IgD-negative memory B cell (primary cell): ENCODE results near the gene CENPP. TPM values are rescaled to one million over a fixed set of nuclear protein-coding genes. Genes with fewer than 3 reads are reported as not detected.

Experiments
- H3K27ac Mint-ChIP-seq, 3 donors: one replicate each; pipeline ENCODE4 v1.8.0; 2020 to 2022; ENCODE audit warnings: mild to moderate bottlenecking in 3 of 3, mixed read lengths in 3 of 3, moderate library complexity in 1 of 3
- H3K27me3 Mint-ChIP-seq: one replicate; pipeline ENCODE4 v1.8.0; 2021; ENCODE audit warnings: mixed read lengths
- H3K36me3 Mint-ChIP-seq: one replicate; pipeline ENCODE4 v1.8.0; 2020; ENCODE audit warnings: mild to moderate bottlenecking, mixed read lengths
- H3K4me1 Mint-ChIP-seq, 3 donors: one replicate each; pipeline ENCODE4 v1.8.0; 2020 to 2022; ENCODE audit warnings: mixed read lengths in 3 of 3, mild to moderate bottlenecking in 1 of 3
- H3K4me3 Mint-ChIP-seq, 4 donors: one replicate each; pipeline ENCODE4 v1.8.0; 2020 to 2022; ENCODE audit warnings: mild to moderate bottlenecking in 4 of 4, mixed read lengths in 4 of 4, moderate library complexity in 3 of 4
- H3K9me3 Mint-ChIP-seq, 3 donors: one replicate each; pipeline ENCODE4 v1.8.0; 2020 to 2021; ENCODE audit warnings: mixed read lengths in 3 of 3, mild to moderate bottlenecking in 1 of 3
- polyA plus RNA-seq: library from polyadenylated mRNA; unstranded; fragments of 300-500 nt; fragmentation: Illumina TruSeq; gene quantifications from one replicate; pipeline ENCODE4 v1.2.3, GENCODE V29; 2021

The CENPP gene
- polyA plus RNA-seq, 1 donor from 2014 or later, result 1.9 TPM

DNA sequence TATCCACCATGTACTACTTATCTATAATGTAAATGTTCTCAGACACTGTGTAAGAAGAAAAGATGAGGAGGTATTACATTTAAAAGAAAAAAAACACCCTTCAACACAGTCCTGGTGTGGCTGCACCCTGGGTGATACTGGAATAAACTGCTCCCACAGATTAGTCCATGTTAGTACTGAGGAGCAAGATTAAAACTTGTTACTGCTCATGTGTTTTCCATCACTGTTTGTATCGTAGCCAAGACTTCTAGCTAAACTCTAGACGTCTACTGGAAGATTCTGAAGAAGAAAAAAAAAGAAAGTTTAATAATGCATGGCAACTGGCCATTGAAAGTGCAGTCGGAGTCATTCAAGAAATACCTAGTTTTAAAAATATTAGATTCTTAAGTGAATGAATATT, 156.6 kb downstream of the CENPP start, which contains the start of gene ASPN:
Gene ASPN (minus strand): TSS at position 178 of the 400 bp plus-strand sequence.
- H3K4me3 Mint-ChIP-seq, result no peak within 1 kb of the TSS
- H3K27me3 Mint-ChIP-seq, result no peaks in the 10 kb centered on the region
- no peaks in the 10 kb centered on the region for H3K9me3 Mint-ChIP-seq
- no peak within 1 kb of the TSS for H3K27ac Mint-ChIP-seq
- no peaks in the 10 kb centered on the region for H3K36me3 Mint-ChIP-seq
- peaks cover 0 to 3% (median 0%) of the 10 kb centered on the region in 3 donors for H3K4me1 Mint-ChIP-seq

DNA sequence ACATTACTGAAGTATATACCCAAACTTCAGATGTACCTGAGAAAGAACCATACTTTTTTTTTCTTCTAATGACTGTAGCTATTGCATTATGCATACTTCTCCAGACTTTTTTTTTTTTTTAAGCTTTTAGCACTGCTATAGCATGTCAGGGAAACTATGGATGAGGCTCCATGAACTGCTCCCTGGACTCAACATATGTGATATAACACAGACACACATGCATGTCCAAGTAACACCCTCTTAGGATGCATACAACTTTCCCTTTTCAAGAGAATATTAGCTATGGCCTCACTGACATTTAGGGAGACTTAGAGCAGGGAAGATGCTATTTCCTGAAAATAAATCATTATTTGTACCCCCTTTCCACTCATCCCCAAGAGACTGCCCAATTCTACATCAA, 157.1 kb downstream of the CENPP start:
- Mint-ChIP-seq H3K4me3 (no peak overlapping the region), H3K36me3 (no peaks in the 10 kb centered on the region)

DNA sequence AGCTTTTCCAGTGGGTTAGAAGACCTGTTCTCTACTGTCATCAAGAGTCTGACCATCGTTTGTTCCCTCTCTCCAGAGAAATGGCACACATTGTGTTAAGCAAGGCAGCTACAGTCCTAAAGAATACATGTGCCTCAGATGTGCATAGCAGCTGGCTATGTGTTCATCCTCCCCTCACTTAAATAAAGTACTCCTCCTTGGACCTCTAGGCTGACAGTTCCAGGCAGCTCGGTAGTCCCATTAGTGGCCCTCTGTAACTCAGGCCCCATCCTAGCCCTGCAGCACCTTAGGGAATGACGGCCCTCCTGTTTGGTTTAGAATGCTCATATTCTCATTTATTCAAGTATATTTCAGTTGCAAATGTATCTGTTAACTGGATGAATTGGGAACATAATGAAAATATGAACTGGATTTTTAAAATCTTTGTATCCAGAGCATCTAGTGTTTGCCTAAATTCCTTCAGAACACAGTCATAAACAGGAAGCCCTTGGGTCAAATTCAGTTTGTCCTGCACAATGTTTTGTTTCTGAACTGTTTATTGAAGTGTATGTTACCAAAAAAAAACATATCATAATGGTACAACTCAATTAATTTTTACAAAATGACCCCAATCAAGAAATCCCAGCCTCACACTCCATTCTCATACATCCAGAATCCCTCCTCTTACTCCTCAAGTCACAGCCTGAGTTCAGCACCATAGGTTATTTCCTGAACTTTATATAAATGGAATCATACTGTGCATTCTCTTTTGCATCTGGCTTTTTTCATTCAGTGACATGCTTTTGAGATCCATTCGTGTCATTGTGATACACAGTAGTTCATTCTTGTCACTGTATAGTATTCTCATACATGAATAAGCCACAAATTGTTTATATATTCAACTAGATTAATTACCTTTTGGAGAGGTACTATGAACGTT, 158.1 kb downstream of the CENPP start:
- Mint-ChIP-seq H3K27ac (no peak overlapping the region), H3K4me1 (peaks cover 0 to 3% (median 0%) of the 10 kb centered on the region in 3 donors), H3K36me3 (no peaks in the 10 kb centered on the region), H3K4me3 (no peak overlapping the region), H3K9me3 (no peaks in the 10 kb centered on the region), H3K27me3 (no peaks in the 10 kb centered on the region)

More for the DNA sequence above, 157.1 kb downstream of the CENPP start:
- Mint-ChIP-seq H3K9me3 (no peaks in the 10 kb centered on the region), H3K4me1 (peaks cover 0 to 3% (median 0%) of the 10 kb centered on the region in 3 donors), H3K27me3 (no peaks in the 10 kb centered on the region), H3K27ac (no peak overlapping the region)

DNA sequence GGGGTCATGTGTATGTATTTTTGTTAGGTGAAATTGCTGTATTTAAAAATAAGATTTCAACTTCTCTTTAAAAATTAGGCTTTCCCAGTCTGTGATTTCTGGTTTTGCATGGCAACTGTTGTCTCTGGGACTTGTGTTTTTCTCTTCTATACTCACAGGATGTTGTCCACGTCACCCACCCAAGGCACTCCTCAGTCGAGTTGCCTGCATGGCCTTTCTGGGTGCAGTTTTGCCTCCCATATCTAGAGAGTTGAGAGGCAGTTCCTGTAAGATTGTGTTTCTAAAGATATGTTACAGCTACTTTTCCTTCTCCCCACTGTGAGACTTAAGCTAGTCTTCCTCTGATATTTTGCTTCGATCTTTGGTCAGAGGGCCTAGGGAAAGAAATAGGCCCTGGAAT, 158.8 kb downstream of the CENPP start:
- no peak overlapping the region for H3K4me3 Mint-ChIP-seq
- no peaks in the 10 kb centered on the region for H3K27me3 Mint-ChIP-seq
- H3K36me3 Mint-ChIP-seq, result no peaks in the 10 kb centered on the region
- H3K27ac Mint-ChIP-seq, result no peak overlapping the region
- H3K4me1 Mint-ChIP-seq, result peaks cover 0 to 3% (median 0%) of the 10 kb centered on the region in 3 donors
- no peaks in the 10 kb centered on the region for H3K9me3 Mint-ChIP-seq

DNA sequence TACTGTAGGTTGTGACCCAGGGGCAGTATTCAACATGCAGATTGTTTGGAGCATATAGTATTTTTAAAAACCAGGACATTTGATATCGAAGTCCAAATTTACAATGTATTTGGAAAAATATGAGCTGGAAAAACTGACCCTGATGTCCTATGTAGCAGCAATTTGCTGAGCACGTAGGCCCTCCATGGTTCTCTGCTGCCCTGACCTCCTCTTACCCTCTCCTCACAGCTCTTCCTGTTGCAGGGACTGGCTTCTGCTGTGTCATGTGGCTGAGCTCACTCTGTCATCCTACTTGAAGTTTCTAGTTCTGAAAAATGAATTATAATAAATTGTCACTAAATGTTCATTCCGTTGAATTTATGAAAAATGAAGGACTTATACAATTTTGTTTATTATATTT, 160.6 kb downstream of the CENPP start:
- no peak overlapping the region for H3K4me3 Mint-ChIP-seq

DNA sequence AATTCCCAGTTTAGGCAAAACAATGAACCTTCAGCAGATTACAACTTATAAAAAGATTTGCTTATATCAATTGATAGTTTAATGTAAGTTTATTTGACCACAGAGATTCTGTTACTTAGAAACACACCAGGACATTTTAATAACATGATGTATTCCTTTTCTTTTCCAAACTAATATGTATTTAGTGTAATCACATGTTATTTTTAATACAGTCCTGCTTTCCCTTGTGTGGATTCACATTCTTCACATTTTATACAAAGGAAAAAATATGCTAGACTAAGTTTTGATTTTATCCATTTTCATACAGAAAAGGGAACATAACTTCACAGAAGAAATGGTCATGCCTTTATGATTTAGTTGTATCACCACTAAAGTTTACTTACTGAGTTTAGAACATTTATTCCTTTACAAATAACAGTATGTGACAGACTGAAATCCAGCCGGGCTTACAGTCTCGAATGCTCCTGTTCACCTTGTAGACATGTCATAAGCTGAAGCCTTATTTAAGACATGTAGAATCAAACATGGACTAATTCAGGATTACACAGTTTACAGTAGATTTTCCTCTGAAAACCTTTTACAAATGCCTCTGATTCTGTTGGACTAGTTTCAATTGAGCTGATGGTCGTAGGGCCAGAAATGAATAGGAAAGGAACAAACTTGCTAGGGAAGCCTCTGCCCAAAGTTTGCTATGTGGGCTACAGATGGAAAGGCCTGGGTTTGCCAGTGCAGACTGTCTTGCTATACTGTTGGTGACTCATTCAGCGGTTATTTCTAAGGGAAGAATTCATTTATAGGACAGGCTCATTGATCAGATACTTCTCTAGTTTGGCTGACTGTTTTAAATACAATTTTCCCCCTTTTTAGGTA, 163.2 kb downstream of the CENPP start:
- no peak overlapping the region for H3K27ac Mint-ChIP-seq
- no peaks in the 10 kb centered on the region for H3K36me3 Mint-ChIP-seq
- H3K4me3 Mint-ChIP-seq, result no peak overlapping the region
- no peaks in the 10 kb centered on the region for H3K9me3 Mint-ChIP-seq
- H3K27me3 Mint-ChIP-seq, result no peaks in the 10 kb centered on the region
- no peaks in the 10 kb centered on the region for H3K4me1 Mint-ChIP-seq

More for the DNA sequence above, 160.6 kb downstream of the CENPP start:
- Mint-ChIP-seq H3K9me3 (no peaks in the 10 kb centered on the region), H3K4me1 (no peaks in the 10 kb centered on the region), H3K27ac (no peak overlapping the region), H3K36me3 (no peaks in the 10 kb centered on the region), H3K27me3 (no peaks in the 10 kb centered on the region)

DNA sequence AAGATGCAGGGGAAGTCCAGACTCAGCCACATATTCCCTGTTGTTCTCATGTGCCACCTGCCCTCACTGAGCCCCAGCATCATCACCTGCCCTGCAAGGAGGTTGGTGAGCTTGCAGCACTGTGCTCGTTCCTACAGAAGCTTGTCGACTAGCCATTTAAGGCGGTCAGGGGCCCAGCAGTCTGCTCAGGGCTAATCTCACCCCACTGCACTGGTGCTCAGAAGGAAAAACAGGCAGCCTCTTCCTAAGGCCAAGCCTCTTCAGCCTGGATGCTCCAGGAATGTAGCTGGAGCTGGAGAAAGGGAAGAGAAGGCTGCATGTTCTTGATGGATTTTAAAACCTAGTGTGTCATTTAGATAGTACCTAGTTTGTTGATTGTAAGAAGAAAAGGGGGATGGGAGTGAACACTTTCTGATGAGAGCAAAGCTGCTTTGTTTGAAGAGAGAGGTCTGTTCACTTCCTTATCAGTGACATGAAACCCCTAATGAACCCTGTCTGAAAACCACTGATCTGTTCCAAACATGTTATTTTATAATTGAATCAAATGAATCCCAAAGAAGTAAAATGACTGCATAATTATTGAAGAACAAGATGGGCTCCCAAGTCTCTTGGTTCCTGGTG, 167.1 kb downstream of the CENPP start:
- Mint-ChIP-seq H3K27ac (no peak overlapping the region), H3K4me1 (no peaks in the 10 kb centered on the region), H3K36me3 (no peaks in the 10 kb centered on the region), H3K4me3 (no peak overlapping the region), H3K27me3 (no peaks in the 10 kb centered on the region), H3K9me3 (no peaks in the 10 kb centered on the region)

DNA sequence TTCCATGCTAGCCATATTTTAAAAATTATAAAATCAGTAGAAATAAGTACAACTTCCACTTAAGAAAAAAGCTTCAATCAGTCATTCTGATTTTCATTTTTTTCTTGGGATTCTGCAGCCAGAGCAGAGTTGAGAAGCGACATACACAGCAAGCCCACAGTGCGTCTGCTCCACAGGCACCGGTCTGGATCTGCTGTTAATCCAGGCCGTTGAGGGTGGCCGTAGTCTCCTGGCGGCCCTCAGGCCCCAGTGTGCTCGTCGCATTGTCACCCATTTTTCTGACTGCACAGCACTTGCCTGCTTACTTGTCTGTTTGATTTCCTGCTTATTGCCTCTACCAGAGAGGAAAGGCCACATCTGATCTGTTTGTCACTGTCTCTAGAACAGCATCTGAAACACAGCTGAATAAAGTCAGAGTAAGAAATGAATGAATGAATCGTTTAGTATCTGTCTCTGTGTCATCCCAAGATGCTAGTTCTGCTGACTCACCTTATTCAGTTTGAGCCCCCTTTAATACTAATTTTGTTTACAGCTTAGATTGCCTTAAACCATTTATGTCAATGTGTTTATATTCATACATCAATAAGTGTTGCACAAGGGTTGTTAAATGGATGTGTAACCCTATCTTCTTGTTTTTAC, 168.1 kb downstream of the CENPP start:
- Mint-ChIP-seq H3K27me3 (no peaks in the 10 kb centered on the region), H3K9me3 (no peaks in the 10 kb centered on the region), H3K27ac (no peak overlapping the region), H3K4me3 (no peak overlapping the region), H3K36me3 (peaks cover under 1% of the 10 kb centered on the region), H3K4me1 (no peaks in the 10 kb centered on the region)

DNA sequence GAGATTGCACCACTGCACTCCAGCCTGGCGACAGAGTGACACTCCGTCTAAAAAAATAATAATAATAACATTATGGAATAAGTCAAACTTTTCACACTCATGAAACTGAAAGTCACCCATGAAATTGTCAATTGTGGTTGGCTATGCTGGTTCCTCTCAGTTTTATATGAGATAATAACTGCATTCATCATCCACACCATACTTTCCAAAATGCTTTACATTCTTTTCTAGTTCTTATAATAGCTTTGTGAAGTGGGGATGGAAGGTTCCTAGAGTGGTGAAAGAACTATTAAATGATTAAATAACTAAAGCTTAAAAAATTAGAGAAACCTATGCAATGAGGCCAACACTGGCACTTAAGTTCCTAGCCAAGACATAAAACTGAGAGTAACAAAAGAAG, 169.1 kb downstream of the CENPP start:
- Mint-ChIP-seq H3K36me3 (peaks cover 3% of the 10 kb centered on the region), H3K4me1 (no peaks in the 10 kb centered on the region), H3K27me3 (no peaks in the 10 kb centered on the region), H3K27ac (no peak overlapping the region), H3K4me3 (no peak overlapping the region), H3K9me3 (no peaks in the 10 kb centered on the region)

DNA sequence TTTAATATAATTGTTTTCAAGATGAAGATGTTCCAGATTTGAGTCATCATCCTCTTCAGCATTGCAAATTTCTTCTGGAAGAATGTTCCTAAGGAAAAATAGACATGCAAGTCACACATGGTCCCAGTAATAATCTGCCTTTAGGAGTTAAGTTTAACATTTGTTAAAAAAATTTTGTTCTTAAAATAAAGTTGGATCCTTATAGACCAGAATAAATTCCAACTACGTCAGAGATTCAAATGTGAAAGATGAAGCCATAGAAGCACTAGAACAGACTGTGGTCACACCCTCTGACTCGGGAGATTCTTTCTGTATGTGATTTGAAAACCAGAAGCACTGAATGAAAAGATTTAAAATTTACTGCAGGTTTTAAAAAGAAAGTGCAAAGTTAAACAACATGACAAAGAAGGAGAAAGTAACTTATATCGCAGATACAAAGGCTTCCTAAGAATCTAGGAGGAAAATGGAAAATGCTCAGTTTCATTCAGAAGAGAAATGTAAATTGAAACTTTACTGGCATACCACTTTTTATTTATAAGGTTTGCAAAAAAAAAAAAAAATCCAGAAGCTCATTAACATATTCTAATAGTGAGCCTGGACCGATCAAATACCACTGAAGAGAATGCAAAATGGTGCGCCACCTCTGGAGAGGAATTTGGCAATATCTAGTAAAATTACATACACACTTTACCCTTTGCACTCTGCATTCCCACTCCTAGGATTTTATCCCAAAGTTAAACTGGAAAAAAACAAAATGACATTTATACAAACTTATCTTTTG, 170.8 kb downstream of the CENPP start:
- Mint-ChIP-seq H3K36me3 (peaks cover 3% of the 10 kb centered on the region), H3K4me1 (no peaks in the 10 kb centered on the region), H3K4me3 (no peak overlapping the region), H3K27ac (no peak overlapping the region), H3K9me3 (no peaks in the 10 kb centered on the region), H3K27me3 (no peaks in the 10 kb centered on the region)

DNA sequence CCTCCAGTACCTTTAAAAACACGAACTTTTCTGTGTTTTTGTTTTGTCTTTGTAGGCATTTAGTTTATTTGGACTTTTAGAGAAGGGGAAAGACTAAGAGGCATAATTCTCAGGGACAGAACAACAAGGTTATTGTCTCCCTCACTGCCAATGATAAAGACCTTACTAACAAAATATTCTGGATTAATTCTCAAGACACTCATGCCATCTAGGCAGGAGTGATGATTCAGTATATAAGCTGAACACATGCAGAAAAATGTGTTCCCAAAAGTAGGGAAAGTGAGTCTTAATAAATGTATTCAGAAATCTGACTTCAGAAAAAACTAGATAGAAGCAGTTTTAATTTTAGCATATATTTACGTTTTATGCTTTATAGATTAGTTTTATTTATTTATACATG, 173.9 kb downstream of the CENPP start:
- Mint-ChIP-seq H3K4me3 (no peak overlapping the region), H3K9me3 (no peaks in the 10 kb centered on the region), H3K36me3 (peaks cover 3% of the 10 kb centered on the region), H3K27ac (no peak overlapping the region), H3K27me3 (no peaks in the 10 kb centered on the region), H3K4me1 (peaks cover 0 to 1% (median 0%) of the 10 kb centered on the region in 3 donors)

DNA sequence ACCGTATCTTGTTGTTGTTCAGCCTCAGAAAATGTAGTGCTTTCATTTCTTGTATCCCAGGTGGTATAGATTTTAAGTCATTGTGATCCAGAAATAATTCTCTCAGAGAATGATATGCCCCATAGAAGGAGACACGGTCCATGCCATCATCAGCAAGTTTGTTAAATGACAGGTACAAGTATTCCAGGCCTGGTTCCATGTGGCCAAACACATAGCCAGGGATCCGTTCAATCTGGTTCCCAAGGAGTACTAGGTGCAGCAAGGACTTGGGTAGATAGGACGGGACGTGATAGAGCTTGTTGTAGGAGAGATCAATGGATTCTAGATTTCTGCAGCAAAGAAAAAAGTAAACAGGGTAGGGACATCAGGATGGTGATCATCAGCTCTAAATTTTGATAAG, 175.0 kb downstream of the CENPP start:
- no peaks in the 10 kb centered on the region for H3K9me3 Mint-ChIP-seq
- no peak overlapping the region for H3K27ac Mint-ChIP-seq
- no peak overlapping the region for H3K4me3 Mint-ChIP-seq
- peaks cover 4% of the 10 kb centered on the region for H3K36me3 Mint-ChIP-seq
- H3K4me1 Mint-ChIP-seq, result peaks cover 0 to 1% (median 0%) of the 10 kb centered on the region in 3 donors
- H3K27me3 Mint-ChIP-seq, result no peaks in the 10 kb centered on the region

DNA sequence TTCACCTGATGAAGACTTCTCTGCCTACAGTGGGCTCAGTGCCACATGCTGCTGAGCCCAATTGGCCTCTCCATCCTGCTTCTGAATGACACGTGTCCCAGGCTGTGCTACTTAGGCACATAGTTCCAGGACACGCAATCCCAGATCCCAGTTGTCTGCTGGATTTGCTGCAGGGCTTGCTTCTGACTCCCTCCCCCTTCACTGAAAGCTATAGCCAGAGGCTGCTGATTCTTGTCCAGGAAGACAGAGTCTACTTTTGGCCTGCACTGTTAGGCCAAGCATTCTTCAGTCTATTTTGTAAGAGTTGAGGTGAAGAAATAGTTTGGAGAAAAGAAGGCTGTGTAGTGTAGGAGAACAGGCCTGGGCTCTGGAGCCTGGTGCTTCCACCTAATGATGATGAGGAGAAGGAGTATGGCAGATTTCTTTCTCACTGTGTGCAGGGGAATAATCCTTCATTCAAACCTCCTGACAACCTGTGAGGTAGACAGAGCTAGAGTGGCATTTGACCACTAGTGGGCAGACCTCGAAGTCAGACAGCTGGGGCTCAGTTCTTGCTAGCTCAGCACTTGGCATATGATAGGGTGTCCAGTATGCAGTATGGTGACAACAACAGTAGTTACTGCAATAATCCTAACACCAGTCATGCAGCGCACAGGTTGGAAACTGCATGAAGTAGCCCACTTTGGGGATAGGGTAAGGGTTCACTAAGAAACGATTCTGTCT, 176.1 kb downstream of the CENPP start:
- Mint-ChIP-seq H3K27me3 (no peaks in the 10 kb centered on the region), H3K9me3 (no peaks in the 10 kb centered on the region), H3K27ac (no peak overlapping the region), H3K36me3 (peaks cover 6% of the 10 kb centered on the region), H3K4me3 (no peak overlapping the region), H3K4me1 (peaks cover 0 to 1% (median 0%) of the 10 kb centered on the region in 3 donors)
